HepG2 (cell line): ENCODE data around the gene LNX2.

Experiments
- BHLHE40 ChIP-seq: IDR thresholded peaks from 2 replicates; pipeline ENCODE4 v1.6.1; 2011; ENCODE audit warnings: low read length, improper control_type of control experiment
- CBFB ChIP-seq: sonication (generic); formaldehyde crosslinking; IDR thresholded peaks from 2 replicates; pipeline ENCODE4 v1.4.0; 2020; ENCODE audit warnings: missing genetic modification reagents
- CTCF ChIP-seq: sonication (generic); formaldehyde crosslinking; IDR thresholded peaks from 2 replicates; pipeline ENCODE4 v1.5.0; 2020; ENCODE audit warnings: mild to moderate bottlenecking, missing genetic modification reagents, moderate library complexity
- EP300 ChIP-seq, 3 experiments: sonication (generic) in 1 of 3; formaldehyde crosslinking in 1 of 3; IDR thresholded peaks; 2 replicates each; pipeline versions ENCODE4 v1.5.1 to v1.6.1; 2011 to 2020; ENCODE audit warnings: low read depth in 2 of 3, low read length in 2 of 3, borderline replicate concordance in 1 of 3, improper control_type of control experiment in 1 of 3, mild to moderate bottlenecking in 1 of 3, missing genetic modification reagents in 1 of 3, moderate library complexity in 1 of 3
- FOXJ3 ChIP-seq: sonication (generic); formaldehyde crosslinking; IDR thresholded peaks from 2 replicates; pipeline ENCODE4 v1.4.0; 2020; ENCODE audit warnings: missing genetic modification reagents, mild to moderate bottlenecking, borderline replicate concordance
- GABPA ChIP-seq, 2 experiments: IDR thresholded peaks; 2 replicates each; pipeline ENCODE4 v1.6.1; 2011 to 2016; ENCODE audit warnings: low read depth in 2 of 2, low read length in 1 of 2, missing biosample characterization in 1 of 2, missing genetic modification characterization in 1 of 2
- MLX ChIP-seq: IDR thresholded peaks from 2 replicates; pipeline ENCODE4 v1.6.1; 2016
- MYC ChIP-seq: sonication (generic); formaldehyde crosslinking; IDR thresholded peaks from 2 replicates; pipeline ENCODE4 v1.9.0; 2021; ENCODE audit warnings: missing genetic modification reagents, borderline replicate concordance
- RELA ChIP-seq: sonication (generic); formaldehyde crosslinking; IDR thresholded peaks from 2 replicates; pipeline ENCODE4 v1.4.0; 2020; ENCODE audit warnings: missing genetic modification reagents
- TBP ChIP-seq: sonication (generic); formaldehyde crosslinking; IDR thresholded peaks from 2 replicates; pipeline ENCODE4 v1.5.0; 2020; ENCODE audit warnings: missing genetic modification reagents
- ZNF101 ChIP-seq: sonication (generic); formaldehyde crosslinking; IDR thresholded peaks from 2 replicates; pipeline ENCODE4 v1.4.0; 2020; ENCODE audit warnings: mild to moderate bottlenecking, low read depth, missing genetic modification reagents, borderline replicate concordance
- ZNF552 ChIP-seq: sonication (generic); formaldehyde crosslinking; IDR thresholded peaks from 2 replicates; pipeline ENCODE4 v1.9.0; 2022; ENCODE audit warnings: missing genetic modification reagents, mild to moderate bottlenecking, borderline replicate concordance
- ZNF773 ChIP-seq: sonication (generic); formaldehyde crosslinking; IDR thresholded peaks from 2 replicates; pipeline ENCODE4 v1.4.0; 2020; ENCODE audit warnings: missing genetic modification reagents, borderline replicate concordance

DNA sequence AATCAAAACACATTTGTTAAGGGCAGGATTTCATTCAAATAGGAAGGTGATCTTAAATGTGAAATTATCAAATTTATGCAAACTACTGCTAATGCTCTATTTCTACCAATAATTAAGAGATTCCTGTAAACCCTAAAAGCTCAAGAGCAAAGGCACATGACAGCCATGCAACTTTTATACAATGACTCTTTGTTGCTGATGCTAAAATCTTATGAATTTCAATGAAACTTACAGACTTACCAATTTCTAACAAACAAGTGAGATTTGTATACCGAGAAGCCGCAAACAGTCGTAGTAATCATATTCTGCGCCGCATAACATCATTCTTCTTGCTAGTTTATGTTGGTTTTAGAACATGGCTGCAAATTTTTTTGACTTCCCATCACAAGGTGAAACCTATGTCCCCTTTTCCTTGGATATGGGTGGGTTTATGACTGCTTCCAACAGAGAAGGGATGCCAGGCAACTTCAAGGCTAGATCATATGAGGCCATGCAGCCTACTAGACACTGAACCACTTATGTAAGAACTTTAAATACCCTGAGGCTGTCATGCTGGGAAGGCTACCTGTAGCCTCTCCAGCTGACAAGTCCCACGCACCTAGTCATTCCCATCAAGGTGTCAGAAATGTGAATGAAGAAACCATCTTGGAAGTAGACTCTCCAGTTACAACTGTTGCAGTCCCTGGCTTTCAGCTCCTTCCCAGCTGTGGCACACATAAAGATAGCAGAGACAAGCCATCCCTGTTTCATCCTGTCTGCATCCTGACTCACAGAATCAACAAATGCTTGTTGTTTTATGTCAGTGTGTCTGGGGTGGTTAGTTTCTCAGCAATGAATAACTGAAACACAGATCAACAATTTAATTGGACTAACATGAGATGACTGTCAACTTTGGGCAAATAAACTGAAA lies 42.0 kb downstream of the LNX2 start:
- no peak for TF ChIP-seq CTCF (CRISPR knock-in tag)
- no peak for TF ChIP-seq CBFB (CRISPR knock-in tag)
- no peak for TF ChIP-seq ZNF101 (CRISPR knock-in tag)
- TF ChIP-seq TBP (CRISPR knock-in tag), result no peak
- no peak for TF ChIP-seq MYC (CRISPR knock-in tag)
- no peak for TF ChIP-seq ZNF552 (CRISPR knock-in tag)
- TF ChIP-seq ZNF773 (CRISPR knock-in tag), result no peak
- TF ChIP-seq BHLHE40, result no peak
- no peak for TF ChIP-seq FOXJ3 (CRISPR knock-in tag)
- no peak for TF ChIP-seq GABPA (IDR thresholded peaks at IDR 0.05; ENCODE audit: low read depth, low read length)
- TF ChIP-seq GABPA (CRISPR knock-in tag; IDR thresholded peaks at IDR 0.05; ENCODE audit: low read depth), result no peak
- no peak for TF ChIP-seq RELA (CRISPR knock-in tag)
- no peak for TF ChIP-seq EP300 (IDR thresholded peaks at IDR 0.05; ENCODE audit: low read depth in 2 of 2, low read length in 2 of 2)
- TF ChIP-seq EP300 (CRISPR knock-in tag; IDR thresholded peaks at IDR 0.05; ENCODE audit: borderline replicate concordance), result no peak
- no peak for TF ChIP-seq MLX
